Common myeloid progenitor, CD34-positive (primary cell): ENCODE data around the gene ATG13.
A peak's percentile ranks its signal among the peaks of the same experiment; 100 is the strongest.

ENCODE experiments used
- CTCF ChIA-PET: fragments of 350-600 bp; sonication (Branson Sonifier 250); formaldehyde crosslinking; loops from one replicate; lab custom pipeline; 2021; ENCODE audit warnings: antibody characterized with exemption; lab: Charles Lee
- POLR2A ChIA-PET: fragments of 350-600 bp; sonication (Branson Sonifier 250); formaldehyde crosslinking; loops from one replicate; lab custom pipeline; 2021; ENCODE audit warnings: antibody characterized with exemption; lab: Charles Lee
- DNase-seq, 3 donors: peaks; one replicate each; pipeline versions ENCODE4 v3.0.0 to v3.0.0-alpha.2; 2013
- H3K27ac ChIP-seq, 2 experiments: 1 replicate in 1 of 2; 2 replicates in 1 of 2; pipeline ENCODE4 v1.7.0; 2013; ENCODE audit warnings: inconsistent platforms in 2 of 2, low read length in 2 of 2, mild to moderate bottlenecking in 2 of 2, low read depth in 1 of 2, moderate library complexity in 1 of 2; ENCODE audit not compliant: severe bottlenecking in 2 of 2, insufficient read depth in 1 of 2, poor library complexity in 1 of 2
- H3K27me3 ChIP-seq, 5 experiments: replicated peaks in 2 of 5; 1 replicate in 3 of 5; 2 replicates in 2 of 5; pipeline versions ENCODE4 v1.6.1 to v1.7.0; 2013; ENCODE audit warnings: low read length in 4 of 5, mild to moderate bottlenecking in 2 of 5, moderate library complexity in 2 of 5, inconsistent platforms in 1 of 5; ENCODE audit not compliant: insufficient read depth in 5 of 5, control insufficient read depth in 4 of 5
- H3K36me3 ChIP-seq, 4 experiments: 1 replicate in 2 of 4; 2 replicates in 2 of 4; pipeline versions ENCODE4 v1.6.1 to v1.7.0; 2013; ENCODE audit warnings: low read length in 3 of 4, control low read depth in 1 of 4, mild to moderate bottlenecking in 1 of 4; ENCODE audit not compliant: control insufficient read depth in 4 of 4, insufficient read depth in 4 of 4
- H3K4me1 ChIP-seq, 4 experiments: 1 replicate in 3 of 4; 2 replicates in 1 of 4; pipeline versions ENCODE4 v1.6.1 to v1.7.1; 2013; ENCODE audit warnings: low read length in 3 of 4, mild to moderate bottlenecking in 3 of 4, control low read depth in 1 of 4, inconsistent platforms in 1 of 4, moderate library complexity in 1 of 4; ENCODE audit not compliant: control insufficient read depth in 4 of 4, insufficient read depth in 4 of 4; ENCODE audit errors: control extremely low read depth in 1 of 4
- H3K4me3 ChIP-seq, 7 experiments: 1 replicate in 4 of 7; 2 replicates in 3 of 7; pipeline versions ENCODE4 v1.5.1 to v1.7.0; 2013; ENCODE audit warnings: mild to moderate bottlenecking in 7 of 7, low read length in 6 of 7, moderate library complexity in 6 of 7, inconsistent platforms in 2 of 7, low read depth in 2 of 7, control low read depth in 1 of 7; ENCODE audit not compliant: insufficient read depth in 4 of 7, control insufficient read depth in 1 of 7; ENCODE audit errors: extremely low read depth in 1 of 7
- H3K9me3 ChIP-seq, 5 experiments: 1 replicate in 4 of 5; 2 replicates in 1 of 5; pipeline versions ENCODE4 v1.6.1 to v1.7.1; 2013; ENCODE audit warnings: low read length in 4 of 5, mild to moderate bottlenecking in 2 of 5, inconsistent platforms in 1 of 5, low read depth in 1 of 5, moderate library complexity in 1 of 5; ENCODE audit not compliant: control insufficient read depth in 4 of 5, insufficient read depth in 2 of 5; ENCODE audit errors: control extremely low read depth in 1 of 5
- WGBS: methylation state at CpG from one replicate; pipeline ENCODE4 v1.1.5; 2013; ENCODE audit not compliant: insufficient coverage; 5-methylcytosine and 5-hydroxymethylcytosine counted together

Gene ATG13

GRCh38 chr11:46640036-46640788 lies 22.9 kb downstream of the ATG13 start:
- ChIA-PET POLR2A (no interaction called here), CTCF (interaction anchor here (1.2 to 1.6 kb wide), 2 partner anchors 9 to 19 kb away, joined by 3 to 5 read pairs; no protein-coding TSS in a partner anchor)
- no peak overlapping the region for H3K27ac ChIP-seq
- peaks cover 13 to 41% (median 23%) of the 10 kb centered on the region in 4 experiments for H3K36me3 ChIP-seq
- H3K27me3 ChIP-seq = no peaks in the 10 kb centered on the region
- H3K4me3 ChIP-seq = no peak overlapping the region
- no peaks in the 10 kb centered on the region for H3K9me3 ChIP-seq
- no peak for DNase-seq
- H3K4me1 ChIP-seq = peaks cover 0 to 3% (median 2%) of the 10 kb centered on the region in 4 experiments
- WGBS = 100% methylated on average over 3 of the region's 6 CpGs

DNA sequence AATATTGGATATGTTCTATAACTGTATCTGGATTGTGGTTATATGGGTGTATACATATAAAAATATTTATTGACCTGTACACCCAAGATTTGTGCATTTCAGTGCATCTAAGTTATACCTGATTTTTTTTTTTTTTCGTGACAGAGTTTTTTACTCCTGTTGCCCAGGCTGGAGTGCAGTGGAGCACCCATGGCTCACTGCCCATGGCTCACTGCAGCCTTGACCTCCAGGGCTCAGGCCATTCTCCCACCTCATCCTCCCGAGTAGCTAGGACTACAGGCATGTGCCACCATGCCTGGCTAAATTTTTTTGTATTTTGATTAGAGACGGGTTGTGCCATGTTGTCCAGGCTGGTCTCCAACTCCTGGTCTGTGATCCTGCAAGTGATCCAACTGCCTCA lies 24.3 kb downstream of the ATG13 start:
- H3K9me3 ChIP-seq = no peaks in the 10 kb centered on the region
- no peak for DNase-seq
- H3K4me1 ChIP-seq = peaks cover 0 to 3% (median 2%) of the 10 kb centered on the region in 4 experiments
- H3K27ac ChIP-seq = no peak overlapping the region
- no peaks in the 10 kb centered on the region for H3K27me3 ChIP-seq
- H3K4me3 ChIP-seq = no peak overlapping the region
- CTCF ChIA-PET = interaction anchor here (0.7 to 1.6 kb wide), 3 partner anchors 11 to 25 kb away, joined by 3 to 5 read pairs (median 3); no protein-coding TSS in a partner anchor
- H3K36me3 ChIP-seq = peaks cover 14 to 44% (median 29%) of the 10 kb centered on the region in 4 experiments
- POLR2A ChIA-PET = interaction anchor here (0.7 kb wide), 1 partner anchor 35 kb away, joined by 3 read pairs; no protein-coding TSS in a partner anchor
- WGBS = 100% methylated on average over 2 of the region's 3 CpGs

DNA sequence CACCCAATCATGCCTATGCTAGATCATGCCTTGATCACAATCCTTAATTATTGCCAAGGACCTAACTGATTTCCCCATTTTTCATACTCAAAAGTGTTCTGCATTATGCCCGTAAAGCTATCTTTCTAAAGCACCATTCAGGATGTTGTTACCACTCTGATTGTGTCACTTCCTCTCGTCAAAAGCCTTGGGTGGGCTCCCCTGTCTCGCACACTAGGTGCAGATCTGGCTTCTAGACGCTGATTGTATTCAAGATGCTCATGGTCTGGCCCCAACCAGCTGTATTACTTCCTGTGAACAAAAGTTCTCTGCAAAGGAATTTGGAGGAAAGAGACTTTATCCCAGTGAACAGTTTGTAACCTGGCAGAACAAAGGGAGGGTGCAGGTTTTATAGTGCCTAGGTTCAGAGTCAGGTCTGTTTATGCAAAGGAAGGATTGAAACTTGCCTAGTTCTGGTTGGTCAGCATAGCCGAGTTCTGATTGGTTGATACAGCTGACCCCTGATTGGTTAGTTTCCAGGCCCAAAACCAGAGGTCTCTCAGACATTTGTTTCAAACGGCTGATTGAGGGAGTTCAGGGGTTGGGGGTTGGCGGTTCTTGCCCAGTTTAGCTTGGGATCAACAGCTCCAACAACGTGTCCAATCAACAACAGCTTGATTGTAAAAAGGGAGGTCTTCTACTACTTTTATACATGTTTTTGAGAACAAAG lies 25.4 kb downstream of the ATG13 start:
- H3K27ac ChIP-seq = no peak overlapping the region
- CTCF ChIA-PET = interaction anchor here (1.0 to 1.2 kb wide), 3 partner anchors 9 to 106 kb away, joined by 3 read pairs; no protein-coding TSS in a partner anchor

GRCh38 chr11:46643531-46643930 lies 26.2 kb downstream of the ATG13 start:
- CTCF ChIA-PET = interaction anchor here (1.0 to 1.3 kb wide), 2 partner anchors 13 to 28 kb away, joined by 3 to 5 read pairs; no protein-coding TSS in a partner anchor

More for the DNA sequence above, 25.4 kb downstream of the ATG13 start:
- POLR2A ChIA-PET = no interaction called here
- Histone ChIP-seq H3K4me3 (no peak overlapping the region), H3K36me3 (peaks cover 18 to 52% (median 35%) of the 10 kb centered on the region in 4 experiments), H3K27me3 (no peaks in the 10 kb centered on the region), H3K4me1 (peaks cover 0 to 3% (median 2%) of the 10 kb centered on the region in 4 experiments), H3K9me3 (no peaks in the 10 kb centered on the region)
- DNase-seq = peak in 2 of 3 donors; percentile 9 to 41
- WGBS = 92% methylated on average over 5 of the region's 8 CpGs

GRCh38 chr11:46643986-46644385 lies 26.6 kb downstream of the ATG13 start:
- ChIA-PET POLR2A (interaction anchor here (0.7 kb wide), 1 partner anchor 142 kb away, joined by 3 read pairs; no protein-coding TSS in a partner anchor), CTCF (interaction anchor here (1.0 to 1.3 kb wide), 2 partner anchors 13 to 27 kb away, joined by 3 to 5 read pairs; no protein-coding TSS in a partner anchor)
- Histone ChIP-seq H3K4me3 (no peak overlapping the region), H3K36me3 (peaks cover 16 to 51% (median 37%) of the 10 kb centered on the region in 4 experiments), H3K4me1 (peaks cover 0 to 3% (median 2%) of the 10 kb centered on the region in 4 experiments), H3K27me3 (no peaks in the 10 kb centered on the region), H3K27ac (no peak overlapping the region), H3K9me3 (no peaks in the 10 kb centered on the region)
- no peak for DNase-seq

More at GRCh38 chr11:46643531-46643930, 26.2 kb downstream of the ATG13 start:
- 100% methylated on average over 1 of the region's 3 CpGs for WGBS
- no peak overlapping the region for H3K27ac ChIP-seq
- peaks cover 16 to 55% (median 36%) of the 10 kb centered on the region in 4 experiments for H3K36me3 ChIP-seq
- POLR2A ChIA-PET = no interaction called here
- no peaks in the 10 kb centered on the region for H3K9me3 ChIP-seq
- H3K4me3 ChIP-seq = no peak overlapping the region
- peaks cover 0 to 3% (median 2%) of the 10 kb centered on the region in 4 experiments for H3K4me1 ChIP-seq
- no peaks in the 10 kb centered on the region for H3K27me3 ChIP-seq
- no peak for DNase-seq

- H3K9me3 ChIP-seq = no peaks in the 10 kb centered on the region
- H3K36me3 ChIP-seq = peaks cover 26 to 73% (median 51%) of the 10 kb centered on the region in 4 experiments
- no peak overlapping the region for H3K4me3 ChIP-seq
- 100% methylated on average over 2 of the region's 2 CpGs for WGBS
- no peak overlapping the region for H3K27ac ChIP-seq
- no peak for DNase-seq
- ChIA-PET CTCF (interaction anchor here (0.7 to 1.4 kb wide), 3 partner anchors 10 to 31 kb away, joined by 3 to 4 read pairs (median 3); partner anchors contain the start of gene ATG13), POLR2A (no interaction called here)
- H3K27me3 ChIP-seq = no peaks in the 10 kb centered on the region
- H3K4me1 ChIP-seq = no peaks in the 10 kb centered on the region
These were observed 31.9 kb downstream of the ATG13 start for GRCh38 chr11:46649180-46649738.
